ENCODE results near the gene FANCC. TPM values are rescaled to one million over a fixed set of nuclear protein-coding genes. Genes with fewer than 3 reads are reported as not detected.

The FANCC gene
- total and polyA plus RNA-seq, 2 experiments from 2014 or later, result 5.0 to 5.3 TPM

DNA sequence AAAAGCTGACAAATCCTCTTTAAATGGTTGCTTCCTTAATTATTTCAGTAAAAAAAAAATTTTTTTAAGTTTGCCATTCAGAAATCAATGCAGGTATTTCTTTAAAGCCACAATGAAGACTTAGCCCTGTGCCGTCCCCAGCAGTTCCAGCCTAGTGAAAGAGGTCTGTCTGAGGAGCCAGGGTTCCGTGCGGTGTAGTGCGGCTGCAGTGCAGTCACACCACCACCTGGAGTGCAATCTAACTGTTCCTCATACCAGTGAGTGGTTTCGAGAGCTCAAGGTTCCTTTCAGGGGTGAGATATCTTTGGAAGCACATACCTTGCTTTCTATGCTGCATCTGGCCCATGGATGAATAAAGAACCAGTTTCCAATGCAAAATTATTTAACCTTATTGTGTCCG, 87.5 kb downstream of the FANCC start:
- no peak for DNase-seq
- no peaks in the 10 kb centered on the region for H3K9me3 ChIP-seq (ENCODE audit: low read depth)
- no peak overlapping the region for H3K4me3 ChIP-seq
- H3K36me3 ChIP-seq (ENCODE audit: low read depth), result no peaks in the 10 kb centered on the region
- no peaks in the 10 kb centered on the region for H3F3A ChIP-seq (ENCODE audit: insufficient read depth)
- no peaks in the 10 kb centered on the region for H3K9me2 ChIP-seq (ENCODE audit: insufficient read depth)
- TF ChIP-seq EZH2phosphoT487 (IDR thresholded peaks at IDR 0.05; ENCODE audit: insufficient read depth, low read depth) (no peak), EZH2 (IDR thresholded peaks at IDR 0.05; ENCODE audit: insufficient read depth, poor library complexity, severe bottlenecking) (no peak)
- 98% methylated on average over 6 of the region's 6 CpGs for WGBS, 2 experiments (ENCODE audit: low coverage in 1 of 2, low lambda C conversion rate in 2 of 2, missing lambda C conversion rate in 2 of 2)
- H3K27me3 ChIP-seq (replicated peaks; ENCODE audit: insufficient read depth), result no peaks in the 10 kb centered on the region
- H3K27ac ChIP-seq, result no peak overlapping the region
- no peaks in the 10 kb centered on the region for H3K79me2 ChIP-seq (ENCODE audit: insufficient read depth)
- H3K4me2 ChIP-seq (ENCODE audit: unreplicated experiment), result no peak overlapping the region
- in situ Hi-C loops (cut with MboI), result no loop called here
- H3K9ac ChIP-seq, result no peak overlapping the region
- no peak overlapping the region for H2AFZ ChIP-seq
- H4K20me1 ChIP-seq (ENCODE audit: insufficient read depth), result no peaks in the 10 kb centered on the region
- no peaks in the 10 kb centered on the region for H3K4me1 ChIP-seq (ENCODE audit: insufficient read depth)

GRCh38 chr9:95229230-95229915, 88.1 kb downstream of the FANCC start:
- no peaks in the 10 kb centered on the region for H3K9me3 ChIP-seq (ENCODE audit: low read depth)
- no peak for TF ChIP-seq EZH2 (IDR thresholded peaks at IDR 0.05; ENCODE audit: insufficient read depth, poor library complexity, severe bottlenecking)
- TF ChIP-seq EZH2phosphoT487 (IDR thresholded peaks at IDR 0.05; ENCODE audit: insufficient read depth, low read depth), result no peak
- DNase-seq, result no peak

DNA sequence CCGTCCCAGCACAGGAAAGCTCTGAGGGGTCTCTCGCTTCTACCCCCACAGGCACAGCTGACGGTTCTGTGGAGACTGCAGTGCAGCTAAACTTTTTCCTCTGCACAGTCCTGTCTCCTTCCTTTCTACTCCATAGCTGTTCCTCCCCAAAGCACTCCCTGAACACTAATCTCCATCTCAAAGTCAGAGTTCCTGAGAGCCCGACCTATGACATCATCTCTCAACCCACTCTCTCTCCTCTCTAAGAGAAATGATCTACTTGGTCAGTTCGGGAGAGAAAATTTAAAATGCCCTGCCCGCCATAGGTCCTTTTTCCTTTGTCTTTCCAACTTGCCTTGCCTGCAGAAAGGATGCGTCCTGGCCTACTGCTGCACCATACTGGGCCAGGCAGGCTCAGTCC, 90.6 kb downstream of the FANCC start:
- no peak for DNase-seq
- no peaks in the 10 kb centered on the region for H3K79me2 ChIP-seq (ENCODE audit: insufficient read depth)
- no peak overlapping the region for H3K4me3 ChIP-seq
- no peak overlapping the region for H2AFZ ChIP-seq
- H4K20me1 ChIP-seq (ENCODE audit: insufficient read depth), result no peaks in the 10 kb centered on the region
- WGBS, 2 experiments (ENCODE audit: low coverage in 1 of 2, low lambda C conversion rate in 2 of 2, missing lambda C conversion rate in 2 of 2), result 90% methylated on average over 7 of the region's 7 CpGs
- H3K4me1 ChIP-seq (ENCODE audit: insufficient read depth), result no peaks in the 10 kb centered on the region
- H3K27me3 ChIP-seq (replicated peaks; ENCODE audit: insufficient read depth), result no peaks in the 10 kb centered on the region
- no peaks in the 10 kb centered on the region for H3F3A ChIP-seq (ENCODE audit: insufficient read depth)
- no peaks in the 10 kb centered on the region for H3K9me2 ChIP-seq (ENCODE audit: insufficient read depth)
- TF ChIP-seq EZH2 (IDR thresholded peaks at IDR 0.05; ENCODE audit: insufficient read depth, poor library complexity, severe bottlenecking), result no peak
- no peak for TF ChIP-seq EZH2phosphoT487 (IDR thresholded peaks at IDR 0.05; ENCODE audit: insufficient read depth, low read depth)
- no peaks in the 10 kb centered on the region for H3K36me3 ChIP-seq (ENCODE audit: low read depth)
- no peaks in the 10 kb centered on the region for H3K9me3 ChIP-seq (ENCODE audit: low read depth)
- no peak overlapping the region for H3K9ac ChIP-seq
- H3K27ac ChIP-seq, result no peak overlapping the region
- no peak overlapping the region for H3K4me2 ChIP-seq (ENCODE audit: unreplicated experiment)
- in situ Hi-C loops (cut with MboI), result no loop called here

More at GRCh38 chr9:95229230-95229915, 88.1 kb downstream of the FANCC start:
- H3K4me2 ChIP-seq (ENCODE audit: unreplicated experiment), result no peak overlapping the region
- H4K20me1 ChIP-seq (ENCODE audit: insufficient read depth), result no peaks in the 10 kb centered on the region
- H3K9me2 ChIP-seq (ENCODE audit: insufficient read depth), result no peaks in the 10 kb centered on the region
- no peaks in the 10 kb centered on the region for H3K4me1 ChIP-seq (ENCODE audit: insufficient read depth)
- no peaks in the 10 kb centered on the region for H3K36me3 ChIP-seq (ENCODE audit: low read depth)
- no peak overlapping the region for H3K9ac ChIP-seq
- WGBS, 2 experiments (ENCODE audit: low coverage in 1 of 2, low lambda C conversion rate in 2 of 2, missing lambda C conversion rate in 2 of 2), result 93 to 96% methylated on average over 4 of the region's 4 CpGs
- H3K79me2 ChIP-seq (ENCODE audit: insufficient read depth), result no peaks in the 10 kb centered on the region
- H3K27me3 ChIP-seq (replicated peaks; ENCODE audit: insufficient read depth), result no peaks in the 10 kb centered on the region
- H2AFZ ChIP-seq, result no peak overlapping the region
- H3K27ac ChIP-seq, result no peak overlapping the region
- no peaks in the 10 kb centered on the region for H3F3A ChIP-seq (ENCODE audit: insufficient read depth)
- in situ Hi-C loops (cut with MboI), result no loop called here
- no peak overlapping the region for H3K4me3 ChIP-seq

DNA sequence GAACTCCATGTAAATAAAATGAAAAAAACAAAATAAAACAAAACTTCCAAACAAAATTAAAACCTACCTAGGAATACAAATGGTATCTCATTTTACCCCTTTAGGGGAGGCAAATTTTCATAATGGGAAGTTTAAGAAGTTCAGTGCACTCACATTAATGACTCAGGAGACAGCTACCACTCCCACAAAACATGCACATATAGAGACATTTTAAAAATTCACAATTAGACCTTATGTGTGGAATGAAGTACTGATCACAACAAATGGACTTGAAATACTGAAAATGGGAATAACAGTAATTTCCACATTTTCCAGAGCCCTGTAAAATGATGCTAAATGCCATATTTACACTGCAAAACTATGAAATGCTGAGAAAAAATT, 91.8 kb downstream of the FANCC start:
- DNase-seq, result no peak
- no peaks in the 10 kb centered on the region for H3K4me1 ChIP-seq (ENCODE audit: insufficient read depth)
- no peaks in the 10 kb centered on the region for H3K9me2 ChIP-seq (ENCODE audit: insufficient read depth)
- H3K4me3 ChIP-seq, result no peak overlapping the region
- no peaks in the 10 kb centered on the region for H3F3A ChIP-seq (ENCODE audit: insufficient read depth)
- no peaks in the 10 kb centered on the region for H3K79me2 ChIP-seq (ENCODE audit: insufficient read depth)
- no peak overlapping the region for H3K4me2 ChIP-seq (ENCODE audit: unreplicated experiment)
- no peak for TF ChIP-seq EZH2phosphoT487 (IDR thresholded peaks at IDR 0.05; ENCODE audit: insufficient read depth, low read depth)
- TF ChIP-seq EZH2 (IDR thresholded peaks at IDR 0.05; ENCODE audit: insufficient read depth, poor library complexity, severe bottlenecking), result no peak
- H3K27ac ChIP-seq, result no peak overlapping the region
- no peak overlapping the region for H3K9ac ChIP-seq
- H3K9me3 ChIP-seq (ENCODE audit: low read depth), result no peaks in the 10 kb centered on the region
- in situ Hi-C loops (cut with MboI), result no loop called here
- H4K20me1 ChIP-seq (ENCODE audit: insufficient read depth), result no peaks in the 10 kb centered on the region
- H3K27me3 ChIP-seq (replicated peaks; ENCODE audit: insufficient read depth), result no peaks in the 10 kb centered on the region
- no peak overlapping the region for H2AFZ ChIP-seq
- no peaks in the 10 kb centered on the region for H3K36me3 ChIP-seq (ENCODE audit: low read depth)
